HG03196 (cell line): ENCODE data around the gene DHRS7.

Experiments
- ATAC-seq: cut with Tn5 transposase; IDR thresholded peaks from one replicate; pipeline ENCODE4 v1.9.1; 2021; ENCODE audit not compliant: unreplicated experiment

Gene DHRS7

GRCh38 chr14:60164712-60165546 lies at the start of gene DHRS7:
TSS of gene DHRS7 (minus strand) at chr14:60165398. CDS start at chr14:60165309, 89 bp downstream.
- ATAC-seq: peak; percentile 91

GRCh38 chr14:60214415-60215126 lies 49.4 kb upstream of the DHRS7 start:
- ATAC-seq: no peak

- no peak for ATAC-seq
Measured at GRCh38 chr14:60214003-60214402, 48.8 kb upstream of the DHRS7 start.

- peak; percentile 89 for ATAC-seq
Measured at GRCh38 chr14:60212503-60213371, 47.5 kb upstream of the DHRS7 start.

GRCh38 chr14:60211153-60211552 lies 46.0 kb upstream of the DHRS7 start:
- no peak for ATAC-seq

- no peak for ATAC-seq
Measured at GRCh38 chr14:60210703-60211102, 45.5 kb upstream of the DHRS7 start.

GRCh38 chr14:60206837-60207533 lies 41.8 kb upstream of the DHRS7 start:
- ATAC-seq: peak; percentile 27

GRCh38 chr14:60206249-60206670 lies 41.1 kb upstream of the DHRS7 start:
- ATAC-seq: no peak

GRCh38 chr14:60204843-60205774 lies 39.9 kb upstream of the DHRS7 start:
- peak; percentile 42 for ATAC-seq

- peak; percentile 83 for ATAC-seq
Measured at GRCh38 chr14:60204104-60204842, 39.1 kb upstream of the DHRS7 start.

GRCh38 chr14:60199321-60199720 lies 34.1 kb upstream of the DHRS7 start:
- ATAC-seq: no peak

- ATAC-seq: no peak
Measured at GRCh38 chr14:60197629-60198303, 32.6 kb upstream of the DHRS7 start.

GRCh38 chr14:60196291-60196690 lies 31.1 kb upstream of the DHRS7 start:
- ATAC-seq: no peak

- no peak for ATAC-seq
Measured at GRCh38 chr14:60195179-60195810, 30.1 kb upstream of the DHRS7 start.

- no peak for ATAC-seq
Measured at GRCh38 chr14:60189923-60190840, 25.0 kb upstream of the DHRS7 start.

- no peak for ATAC-seq
Measured at GRCh38 chr14:60188696-60189095, 23.5 kb upstream of the DHRS7 start.

- ATAC-seq: no peak
Measured at GRCh38 chr14:60188115-60188514, 22.9 kb upstream of the DHRS7 start.
